ENCODE data around the gene ZSCAN5A. TPM values are rescaled to one million over a fixed set of nuclear protein-coding genes. Genes with fewer than 3 reads are reported as not detected.
"Not testable (repeated sequence)": the region's sequence is repeated elsewhere in the genome, so short reads cannot be mapped to it uniquely, and the experiment has no call there.

The ZSCAN5A gene
- total and polyA plus RNA-seq, 4 donors = 5.5 to 17.4 (median 10.1) TPM

DNA sequence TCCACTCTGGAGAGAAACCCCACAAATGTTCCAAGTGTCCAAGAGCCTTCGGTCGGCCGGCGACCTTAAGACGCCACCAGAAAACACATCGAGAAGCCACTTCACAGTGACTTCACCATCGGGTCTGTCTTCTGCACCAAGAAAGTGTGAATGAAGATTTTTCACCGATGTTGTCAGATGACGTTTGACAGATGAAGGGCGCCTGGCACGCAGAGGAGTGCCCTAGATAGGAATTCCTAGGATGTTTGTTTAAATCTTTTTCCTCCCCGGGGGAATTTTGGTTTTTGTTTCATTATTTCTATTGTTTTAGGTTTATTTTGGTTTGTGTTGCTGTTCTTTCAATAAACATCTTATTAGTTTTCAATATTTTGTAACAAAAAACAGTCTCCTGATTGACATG is 105.5 kb downstream of the ZSCAN5A start:
- Histone ChIP-seq H3K27ac (ENCODE audit: low read depth in 1 of 2, low read length in 1 of 2) (no peak overlapping the region), H3K27me3 (ENCODE audit: control insufficient read depth in 3 of 3, insufficient read depth in 3 of 3, low read length in 2 of 3) (no peaks in the 10 kb centered on the region), H3K4me3 (no peak overlapping the region), H3K4me1 (ENCODE audit: control insufficient read depth in 5 of 5, insufficient read depth in 5 of 5, low read length in 5 of 5) (no peaks in the 10 kb centered on the region), H3K9ac (ENCODE audit: insufficient read depth in 1 of 2, low read length in 2 of 2) (no peak overlapping the region), H3K9me3 (ENCODE audit: control insufficient read depth in 4 of 4, insufficient read depth in 3 of 4, low read length in 3 of 4) (peaks cover 0 to 3% (median 0%) of the 10 kb centered on the region in 4 donors), H3K36me3 (ENCODE audit: control insufficient read depth in 4 of 4, insufficient read depth in 4 of 4, low read length in 4 of 4) (no peaks in the 10 kb centered on the region)
- DNase-seq = no peak
- TF ChIP-seq, protein P1, sequence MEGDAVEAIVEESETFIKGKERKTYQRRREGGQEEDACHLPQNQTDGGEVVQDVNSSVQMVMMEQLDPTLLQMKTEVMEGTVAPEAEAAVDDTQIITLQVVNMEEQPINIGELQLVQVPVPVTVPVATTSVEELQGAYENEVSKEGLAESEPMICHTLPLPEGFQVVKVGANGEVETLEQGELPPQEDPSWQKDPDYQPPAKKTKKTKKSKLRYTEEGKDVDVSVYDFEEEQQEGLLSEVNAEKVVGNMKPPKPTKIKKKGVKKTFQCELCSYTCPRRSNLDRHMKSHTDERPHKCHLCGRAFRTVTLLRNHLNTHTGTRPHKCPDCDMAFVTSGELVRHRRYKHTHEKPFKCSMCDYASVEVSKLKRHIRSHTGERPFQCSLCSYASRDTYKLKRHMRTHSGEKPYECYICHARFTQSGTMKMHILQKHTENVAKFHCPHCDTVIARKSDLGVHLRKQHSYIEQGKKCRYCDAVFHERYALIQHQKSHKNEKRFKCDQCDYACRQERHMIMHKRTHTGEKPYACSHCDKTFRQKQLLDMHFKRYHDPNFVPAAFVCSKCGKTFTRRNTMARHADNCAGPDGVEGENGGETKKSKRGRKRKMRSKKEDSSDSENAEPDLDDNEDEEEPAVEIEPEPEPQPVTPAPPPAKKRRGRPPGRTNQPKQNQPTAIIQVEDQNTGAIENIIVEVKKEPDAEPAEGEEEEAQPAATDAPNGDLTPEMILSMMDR (IDR thresholded peaks at IDR 0.05; ENCODE audit: control extremely low read depth, extremely low read depth) = no peak
- WGBS, 2 donors = 68 to 75% methylated on average over 12 of the region's 12 CpGs
- ATAC-seq (ENCODE audit: insufficient read depth, low FRiP score) = no peak

DNA sequence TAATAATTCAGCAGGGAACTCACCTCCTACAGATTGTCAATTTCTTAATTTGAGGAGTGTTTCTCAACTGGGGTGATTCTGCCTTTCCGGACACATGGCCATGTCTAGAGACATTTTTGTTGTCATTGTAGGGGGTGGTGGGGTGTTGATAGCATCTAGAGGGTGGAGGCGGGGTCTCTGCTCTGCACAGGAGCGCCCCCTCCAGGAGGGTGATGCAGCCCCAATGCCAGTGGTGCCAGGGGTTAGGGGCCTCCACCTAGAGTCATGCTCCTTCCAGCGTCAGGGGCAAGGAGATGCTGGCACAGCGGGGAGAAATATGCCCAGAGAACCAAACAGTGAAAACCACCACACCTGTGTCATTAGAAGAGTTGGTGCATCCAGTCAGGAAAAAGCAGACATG is 107.1 kb downstream of the ZSCAN5A start:
- not testable (repeated sequence) for ATAC-seq (ENCODE audit: insufficient read depth, low FRiP score); H3K27me3 ChIP-seq (ENCODE audit: control insufficient read depth in 3 of 3, insufficient read depth in 3 of 3, low read length in 2 of 3); H3K36me3 ChIP-seq (ENCODE audit: control insufficient read depth in 4 of 4, insufficient read depth in 4 of 4, low read length in 4 of 4); H3K9ac ChIP-seq (ENCODE audit: insufficient read depth in 1 of 2, low read length in 2 of 2); H3K4me3 ChIP-seq; DNase-seq; H3K9me3 ChIP-seq (ENCODE audit: control insufficient read depth in 4 of 4, insufficient read depth in 3 of 4, low read length in 3 of 4); H3K27ac ChIP-seq (ENCODE audit: low read depth in 1 of 2, low read length in 1 of 2); H3K4me1 ChIP-seq (ENCODE audit: control insufficient read depth in 5 of 5, insufficient read depth in 5 of 5, low read length in 5 of 5)
- WGBS, 2 donors = 80 to 85% methylated on average over 4 to 5 of the region's 5 CpGs

DNA sequence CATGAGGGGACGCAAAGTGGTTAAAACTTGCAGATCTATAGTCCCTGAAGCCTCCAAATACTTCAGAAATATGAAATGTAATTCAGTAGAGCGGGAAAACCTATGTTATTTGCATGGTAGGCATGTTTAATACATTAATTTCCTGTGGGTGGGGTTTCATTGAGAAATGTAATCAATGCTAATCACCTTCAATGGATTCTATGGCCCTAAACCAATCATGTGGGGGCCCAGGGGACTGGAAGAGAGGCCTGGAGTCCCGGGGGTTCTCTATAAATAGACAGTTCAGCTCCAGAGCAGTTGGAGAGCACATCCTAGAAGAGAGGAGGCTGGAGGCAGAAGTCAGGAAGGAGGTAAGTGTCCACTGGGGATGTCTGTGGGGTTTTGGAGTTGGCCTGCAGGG is 112.7 kb downstream of the ZSCAN5A start, which contains the start of gene ZSCAN5C:
Gene ZSCAN5C, plus strand, starts transcription at position 301 of the 400 bp plus-strand sequence. CDS start 3,641 bp downstream, outside the sequence.
- H3K36me3 ChIP-seq (ENCODE audit: control insufficient read depth in 4 of 4, insufficient read depth in 4 of 4, low read length in 4 of 4) = no peaks in the 10 kb centered on the region
- no peaks in the 10 kb centered on the region for H3K27me3 ChIP-seq (ENCODE audit: control insufficient read depth in 3 of 3, insufficient read depth in 3 of 3, low read length in 2 of 3)
- H3K4me3 ChIP-seq = no peak within 1 kb of the TSS
- TF ChIP-seq, protein P1 (IDR thresholded peaks at IDR 0.05; ENCODE audit: control extremely low read depth, extremely low read depth) = no peak
- H3K9me3 ChIP-seq (ENCODE audit: control insufficient read depth in 4 of 4, insufficient read depth in 3 of 4, low read length in 3 of 4) = no peaks in the 10 kb centered on the region
- ATAC-seq (ENCODE audit: insufficient read depth, low FRiP score) (no peak), DNase-seq (no peak)
- H3K4me1 ChIP-seq (ENCODE audit: control insufficient read depth in 5 of 5, insufficient read depth in 5 of 5, low read length in 5 of 5) = no peaks in the 10 kb centered on the region
- WGBS, 2 donors = 59 to 77% methylated on average over 3 of the region's 3 CpGs
- no peak within 1 kb of the TSS for H3K9ac ChIP-seq (ENCODE audit: insufficient read depth in 1 of 2, low read length in 2 of 2)
- H3K27ac ChIP-seq (ENCODE audit: low read depth in 1 of 2, low read length in 1 of 2) = no peak within 1 kb of the TSS

DNA sequence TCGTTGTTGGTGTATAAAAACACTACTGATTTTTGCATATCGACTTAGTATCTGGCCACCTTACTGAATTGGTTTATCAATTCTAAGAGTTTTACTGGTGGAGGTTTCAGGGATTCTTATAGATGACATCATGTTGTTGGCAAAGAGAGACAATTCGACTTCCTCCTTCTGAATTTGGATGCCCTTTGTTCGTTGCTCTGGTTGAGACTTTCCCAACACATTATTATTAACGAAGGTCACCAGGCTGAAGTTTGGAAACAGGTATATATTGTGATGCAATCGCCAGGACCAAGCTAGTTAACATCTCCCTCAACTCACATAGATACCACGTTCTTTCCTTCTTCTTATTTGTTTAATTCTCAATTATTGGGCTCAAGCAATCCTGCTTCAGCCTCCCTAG is 115.0 kb downstream of the ZSCAN5A start:
- no peaks in the 10 kb centered on the region for H3K9me3 ChIP-seq (ENCODE audit: control insufficient read depth in 4 of 4, insufficient read depth in 3 of 4, low read length in 3 of 4)
- no peaks in the 10 kb centered on the region for H3K36me3 ChIP-seq (ENCODE audit: control insufficient read depth in 4 of 4, insufficient read depth in 4 of 4, low read length in 4 of 4)
- H3K4me3 ChIP-seq = no peak overlapping the region
- 67 to 69% methylated on average over 7 of the region's 7 CpGs for WGBS, 2 donors
- ATAC-seq (ENCODE audit: insufficient read depth, low FRiP score) (no peak), DNase-seq (no peak)
- H3K4me1 ChIP-seq (ENCODE audit: control insufficient read depth in 5 of 5, insufficient read depth in 5 of 5, low read length in 5 of 5) = no peaks in the 10 kb centered on the region
- TF ChIP-seq, protein P1 (IDR thresholded peaks at IDR 0.05; ENCODE audit: control extremely low read depth, extremely low read depth) = no peak
- H3K27ac ChIP-seq (ENCODE audit: low read depth in 1 of 2, low read length in 1 of 2) = no peak overlapping the region
- H3K27me3 ChIP-seq (ENCODE audit: control insufficient read depth in 3 of 3, insufficient read depth in 3 of 3, low read length in 2 of 3) = no peaks in the 10 kb centered on the region
- H3K9ac ChIP-seq (ENCODE audit: insufficient read depth in 1 of 2, low read length in 2 of 2) = no peak overlapping the region

DNA sequence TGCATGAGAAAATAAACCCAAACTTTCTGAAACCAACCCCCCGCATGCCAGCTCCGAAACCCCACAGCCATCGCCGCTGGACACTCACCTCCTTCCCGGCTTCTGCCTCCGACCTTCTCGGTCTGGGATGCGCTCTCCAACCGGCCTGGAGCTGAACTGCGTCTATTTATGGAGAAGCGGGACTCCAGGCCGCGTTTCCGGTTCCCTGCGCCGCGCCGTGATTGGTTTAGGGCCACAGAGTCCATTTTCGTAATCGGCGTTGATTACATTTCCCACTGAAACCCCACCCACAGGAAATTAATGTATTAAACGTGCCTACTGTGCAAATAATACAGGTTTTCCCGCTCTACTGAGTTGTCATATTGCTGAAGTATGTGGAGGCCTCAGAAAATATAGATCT is 117.0 kb downstream of the ZSCAN5A start, which contains the start of gene ZSCAN5B:
Gene ZSCAN5B, minus strand, starts transcription at position 138 of the 400 bp plus-strand sequence. CDS start 4,731 bp downstream, outside the sequence.
- not testable (repeated sequence) for H3K4me3 ChIP-seq; DNase-seq; H3K9me3 ChIP-seq (ENCODE audit: control insufficient read depth in 4 of 4, insufficient read depth in 3 of 4, low read length in 3 of 4); ATAC-seq (ENCODE audit: insufficient read depth, low FRiP score); H3K4me1 ChIP-seq (ENCODE audit: control insufficient read depth in 5 of 5, insufficient read depth in 5 of 5, low read length in 5 of 5); H3K9ac ChIP-seq (ENCODE audit: insufficient read depth in 1 of 2, low read length in 2 of 2); H3K27ac ChIP-seq (ENCODE audit: low read depth in 1 of 2, low read length in 1 of 2); H3K27me3 ChIP-seq (ENCODE audit: control insufficient read depth in 3 of 3, insufficient read depth in 3 of 3, low read length in 2 of 3); H3K36me3 ChIP-seq (ENCODE audit: control insufficient read depth in 4 of 4, insufficient read depth in 4 of 4, low read length in 4 of 4)
- 88 to 91% methylated on average over 23 of the region's 23 CpGs for WGBS, 2 donors
